Measurements from ENCODE around the gene MXD1.
"Not testable (repeated sequence)": the region's sequence is repeated elsewhere in the genome, so short reads cannot be mapped to it uniquely, and the experiment has no call there.

Gene MXD1, protein sequence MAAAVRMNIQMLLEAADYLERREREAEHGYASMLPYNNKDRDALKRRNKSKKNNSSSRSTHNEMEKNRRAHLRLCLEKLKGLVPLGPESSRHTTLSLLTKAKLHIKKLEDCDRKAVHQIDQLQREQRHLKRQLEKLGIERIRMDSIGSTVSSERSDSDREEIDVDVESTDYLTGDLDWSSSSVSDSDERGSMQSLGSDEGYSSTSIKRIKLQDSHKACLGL

DNA sequence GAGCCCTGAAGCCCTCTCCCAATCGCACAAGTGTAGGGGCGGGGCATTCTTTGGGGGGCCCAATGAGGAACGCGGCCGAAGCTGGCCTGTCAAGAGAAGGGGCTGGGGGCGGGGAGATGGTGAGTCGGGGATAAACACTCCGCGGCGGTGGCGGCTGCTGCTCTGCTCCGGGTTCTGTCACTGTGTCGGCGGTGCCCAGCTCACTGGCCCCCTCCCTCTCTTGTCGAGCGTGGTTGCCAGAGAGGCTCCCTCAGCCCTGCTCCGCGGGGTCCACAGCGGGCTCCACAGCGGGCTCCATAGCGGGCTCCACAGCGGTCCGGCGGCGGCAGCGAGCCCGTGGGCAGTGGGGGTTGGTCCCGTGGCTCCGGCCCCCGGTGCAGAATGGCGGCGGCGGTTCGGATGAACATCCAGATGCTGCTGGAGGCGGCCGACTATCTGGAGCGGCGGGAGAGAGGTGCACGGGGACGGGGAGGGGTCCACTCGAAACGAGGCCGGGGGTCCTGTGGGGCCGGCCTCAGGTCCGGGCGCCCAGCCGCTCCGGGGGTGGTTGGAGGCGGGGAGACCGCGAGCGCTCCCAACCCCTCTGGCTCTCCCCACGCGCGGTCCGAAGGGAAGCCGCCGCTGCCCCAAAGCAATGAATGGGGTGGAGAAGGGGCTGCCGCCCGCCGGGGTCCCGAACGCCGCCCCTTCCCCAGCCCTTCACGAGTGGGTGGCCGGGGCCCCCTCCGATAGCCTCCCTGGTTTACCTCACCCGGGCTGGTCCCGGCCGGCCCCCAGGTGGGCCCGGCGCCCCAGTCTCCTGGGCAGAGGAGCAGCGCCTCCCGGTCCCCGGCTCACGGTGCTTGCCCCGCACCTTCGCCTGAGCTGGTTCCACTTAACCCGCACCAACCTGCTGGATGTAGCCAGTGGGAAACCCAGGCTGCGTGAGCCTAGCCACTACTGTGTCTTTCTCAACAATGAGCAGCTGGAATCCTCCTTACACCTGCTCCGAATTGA lies at the start of gene MXD1:
MXD1 (plus strand) TSS at position 160 of the 996 bp plus-strand sequence; CDS start at position 382, 222 bp downstream.
- peak; percentile 30 for DNase-seq (ENCODE audit: low read depth, low spot score)

DNA sequence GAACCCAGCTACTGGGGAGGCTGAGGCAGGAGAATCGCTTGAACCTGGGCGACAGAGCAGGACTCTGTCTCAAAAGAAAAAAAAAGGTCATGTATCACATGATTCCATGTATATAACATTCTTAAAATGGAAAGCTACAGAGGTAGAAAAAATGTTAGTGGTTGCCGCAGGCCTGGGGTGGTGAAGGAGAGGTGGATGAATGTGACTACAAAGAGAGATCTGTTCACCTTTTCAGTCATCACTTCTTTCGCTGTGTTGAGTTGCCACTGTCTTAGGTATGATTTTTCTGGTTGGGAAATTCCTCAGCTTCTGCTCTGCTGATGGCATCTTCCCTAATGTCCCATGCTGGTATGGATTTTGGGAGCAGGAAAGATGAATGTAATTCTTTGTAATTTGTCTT lies 26.5 kb upstream of the MXD1 start:
- DNase-seq (ENCODE audit: low read depth, low spot score), result no peak

DNA sequence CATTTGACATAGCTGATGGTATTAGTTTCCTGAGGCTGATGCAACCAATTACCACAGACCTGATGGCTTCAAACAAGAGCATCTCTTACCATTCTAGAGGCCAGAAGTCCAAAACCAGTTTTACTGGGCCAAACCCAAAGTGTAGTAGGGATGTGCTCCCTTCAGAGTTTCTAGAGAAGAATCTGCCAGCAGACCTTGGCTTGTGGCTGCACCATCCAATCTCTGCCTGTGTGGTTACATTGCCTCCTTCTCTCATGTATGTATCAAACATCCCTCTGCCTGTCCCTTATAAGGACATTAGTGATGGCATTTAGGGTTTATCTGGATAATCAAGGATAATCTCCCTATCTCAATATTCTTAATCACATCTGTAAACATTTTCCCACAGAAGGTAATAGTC lies 25.6 kb upstream of the MXD1 start:
- no peak for DNase-seq (ENCODE audit: low read depth, low spot score)

DNA sequence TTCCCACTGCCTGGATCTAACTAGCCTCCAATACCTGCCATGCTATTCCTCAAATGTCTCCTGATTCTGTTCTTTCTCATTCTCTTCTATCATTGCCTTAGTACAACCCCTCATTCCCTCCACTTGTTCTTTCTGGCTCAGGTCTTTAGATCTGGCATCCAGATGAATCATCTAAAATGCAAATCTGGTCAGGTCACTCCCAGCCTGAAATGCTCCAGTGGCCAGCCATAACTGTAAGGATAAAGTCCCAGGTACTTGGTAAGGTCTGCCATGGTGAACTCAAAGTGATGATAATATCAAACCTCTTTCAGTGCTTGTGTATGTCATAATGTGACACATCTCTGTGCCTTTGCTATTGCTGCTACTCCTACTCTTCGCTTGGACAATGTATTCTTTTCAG lies 24.0 kb upstream of the MXD1 start:
- no peak for DNase-seq (ENCODE audit: low read depth, low spot score)

DNA sequence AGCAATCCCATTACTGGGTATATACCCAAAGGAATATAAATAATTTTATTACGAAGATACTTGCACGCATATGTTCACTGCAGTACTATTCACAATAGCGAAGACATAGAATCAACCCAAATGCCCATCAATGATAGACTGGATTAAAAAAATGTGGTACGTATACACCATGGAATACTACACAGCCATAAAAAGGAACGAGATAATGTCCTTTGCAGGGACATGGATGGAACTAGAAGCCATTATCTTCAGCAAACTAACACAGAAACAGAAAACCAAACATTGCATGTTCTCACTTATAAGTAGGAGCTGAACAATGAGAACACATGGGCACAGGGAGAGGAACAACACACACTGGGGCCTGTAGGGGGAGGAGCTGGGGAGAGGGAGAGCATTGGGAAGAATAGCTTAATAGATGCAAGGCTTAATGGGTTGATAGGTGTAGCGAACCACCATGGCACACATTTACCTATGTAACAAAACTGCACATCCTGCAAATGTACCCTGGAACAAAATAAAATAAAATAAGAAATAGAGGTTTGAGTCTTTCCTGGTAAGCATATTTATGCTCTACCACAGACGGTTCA lies 22.0 kb upstream of the MXD1 start:
- DNase-seq (ENCODE audit: low read depth, low spot score), result not testable (repeated sequence)

DNA sequence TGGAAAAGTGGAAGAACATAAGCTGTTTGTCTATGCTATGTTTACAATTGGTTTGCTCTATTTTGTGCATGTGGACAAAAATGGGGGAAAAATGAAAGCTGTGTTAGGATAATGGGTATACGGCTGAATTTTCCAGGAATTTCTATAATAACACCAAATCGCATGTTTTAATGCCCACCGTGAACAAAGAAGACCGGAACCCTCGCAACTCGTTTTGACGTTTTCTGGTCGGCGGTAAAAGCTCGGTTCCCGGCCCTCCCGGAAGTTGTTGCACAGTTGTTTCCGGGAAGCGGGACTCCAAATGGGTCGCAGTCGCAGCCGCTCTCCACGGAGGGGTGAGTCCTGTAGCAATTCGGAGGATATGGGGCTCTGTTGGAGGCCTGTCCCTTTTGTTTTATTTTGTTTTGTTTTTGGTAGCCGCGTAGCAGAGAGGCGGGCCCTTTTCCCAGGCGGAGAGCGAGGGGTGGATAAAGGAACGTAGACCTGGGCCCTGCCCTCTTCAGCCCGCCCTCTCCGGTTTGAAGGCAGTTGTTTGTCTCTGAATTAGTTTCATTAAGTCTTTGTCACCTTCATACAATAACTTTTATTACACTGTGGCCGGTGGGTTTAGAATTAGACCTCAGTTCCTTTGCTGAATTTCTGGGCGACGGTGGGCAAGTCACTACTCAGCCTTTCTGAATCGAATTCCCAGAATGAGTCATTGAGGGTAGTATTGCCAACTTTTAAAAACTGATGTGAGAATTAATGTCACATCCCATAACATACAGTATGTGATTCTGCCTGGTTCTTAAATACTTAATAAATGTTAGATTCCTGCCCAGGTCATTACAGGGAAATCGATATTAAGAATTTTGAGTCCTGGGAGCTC lies 21.0 kb upstream of the MXD1 start, which contains the start of gene SNRNP27:
SNRNP27 (plus strand) TSS at position 273 of the 868 bp plus-strand sequence; CDS start at position 302, 29 bp downstream.
- DNase-seq (ENCODE audit: low read depth, low spot score), result peak; percentile 84

DNA sequence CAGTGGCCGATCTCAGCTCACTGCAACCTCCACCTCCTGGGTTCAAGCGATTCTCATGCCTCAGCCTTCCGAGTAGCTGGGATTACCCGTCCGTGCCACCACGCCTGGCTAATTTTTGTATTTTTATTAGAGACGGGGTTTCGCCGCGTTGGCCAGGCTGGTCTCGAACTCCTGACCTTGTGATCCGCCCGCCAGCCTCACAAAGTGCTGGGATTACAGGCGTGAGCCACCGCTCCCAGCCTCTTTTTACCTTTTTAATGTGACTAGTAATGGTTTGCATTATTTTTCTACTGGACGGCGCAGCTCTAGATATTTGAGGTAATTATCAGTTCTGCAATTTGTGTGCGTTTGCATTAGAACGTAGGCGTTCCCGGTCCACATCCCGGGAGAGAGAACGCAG lies 20.2 kb upstream of the MXD1 start:
- not testable (repeated sequence) for DNase-seq (ENCODE audit: low read depth, low spot score)

DNA sequence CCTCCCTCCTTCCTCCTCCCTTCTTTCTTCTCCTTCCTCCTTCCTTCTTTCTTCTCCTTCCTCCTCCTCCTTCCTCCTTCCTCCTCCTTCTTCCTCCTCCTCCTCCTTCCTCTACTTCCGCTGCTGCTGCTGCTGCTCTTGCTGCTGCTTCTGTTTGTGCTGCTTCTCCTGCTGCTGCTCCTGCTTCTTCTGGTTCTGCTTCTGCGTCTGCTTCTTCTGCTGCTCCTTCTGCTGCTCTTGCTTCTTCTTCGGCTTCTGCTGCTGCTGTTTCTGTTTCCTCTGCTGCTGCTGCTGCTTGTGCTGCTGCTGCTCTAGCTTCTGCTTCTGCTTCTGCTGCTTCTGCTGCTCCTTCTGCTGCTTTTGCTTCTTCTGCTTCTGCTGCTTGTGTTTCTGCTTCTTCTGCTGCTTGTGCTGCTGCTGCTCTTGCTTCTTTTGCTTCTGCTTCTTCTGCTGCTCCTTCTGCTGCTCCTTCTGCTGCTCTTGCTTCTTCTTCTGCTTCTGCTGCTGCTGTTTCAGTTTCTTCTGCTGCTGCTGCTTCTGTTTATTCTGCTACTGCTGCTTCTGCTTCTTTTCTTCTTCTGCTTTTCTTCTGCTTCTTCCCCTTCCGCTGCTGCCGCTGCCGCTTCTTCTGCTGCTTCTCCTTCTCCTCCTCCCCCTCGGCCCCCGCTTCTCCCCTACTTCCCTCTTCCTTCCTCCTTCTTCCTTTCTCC lies 12.5 kb upstream of the MXD1 start:
- DNase-seq (ENCODE audit: low read depth, low spot score), result no peak

DNA sequence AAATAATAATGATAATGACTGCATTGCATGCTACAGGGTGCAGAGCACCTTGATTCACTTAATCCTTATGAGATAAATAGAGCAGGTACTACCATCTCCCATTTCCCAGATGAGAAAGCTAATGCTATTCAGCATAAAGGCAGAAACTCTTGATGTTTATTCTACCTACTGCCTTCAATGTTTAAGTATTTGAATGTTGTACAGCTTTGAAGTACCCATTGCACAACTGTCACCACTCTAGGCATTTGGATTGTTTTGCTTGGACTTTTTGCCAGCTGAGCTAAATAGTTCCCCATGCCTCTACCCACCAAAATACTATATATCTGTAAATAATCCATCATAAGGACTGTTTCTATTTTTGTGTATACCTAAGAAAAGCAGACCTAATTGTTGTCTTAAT lies 7.7 kb upstream of the MXD1 start:
- no peak for DNase-seq (ENCODE audit: low read depth, low spot score)

DNA sequence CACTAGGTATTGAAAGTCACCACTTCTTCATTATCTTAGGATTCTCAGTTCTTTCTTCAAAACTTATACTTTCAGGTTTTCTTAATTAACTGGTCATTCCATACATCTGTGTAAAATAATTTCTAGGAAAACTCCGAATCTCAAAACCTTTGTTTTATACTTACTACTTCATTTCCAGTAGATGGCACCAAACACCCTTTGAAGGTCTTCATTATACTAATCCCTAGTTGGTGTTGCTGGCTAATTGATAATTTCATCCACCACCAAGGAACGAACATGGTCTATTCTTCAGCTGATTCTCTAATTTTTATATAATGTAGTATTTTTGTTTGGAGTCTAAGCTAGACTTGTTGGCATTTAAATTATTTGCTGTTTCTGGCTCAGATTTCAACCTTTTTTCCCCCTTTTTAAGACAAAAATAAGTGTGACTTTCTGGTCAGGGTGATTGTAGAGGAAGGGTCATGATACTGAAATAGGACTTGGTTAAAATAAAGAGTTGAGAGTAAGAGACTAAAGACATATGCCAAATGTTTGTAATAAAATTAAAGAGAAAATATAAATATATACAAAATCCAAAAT lies 2.8 kb upstream of the MXD1 start:
- no peak for DNase-seq (ENCODE audit: low read depth, low spot score)

DNA sequence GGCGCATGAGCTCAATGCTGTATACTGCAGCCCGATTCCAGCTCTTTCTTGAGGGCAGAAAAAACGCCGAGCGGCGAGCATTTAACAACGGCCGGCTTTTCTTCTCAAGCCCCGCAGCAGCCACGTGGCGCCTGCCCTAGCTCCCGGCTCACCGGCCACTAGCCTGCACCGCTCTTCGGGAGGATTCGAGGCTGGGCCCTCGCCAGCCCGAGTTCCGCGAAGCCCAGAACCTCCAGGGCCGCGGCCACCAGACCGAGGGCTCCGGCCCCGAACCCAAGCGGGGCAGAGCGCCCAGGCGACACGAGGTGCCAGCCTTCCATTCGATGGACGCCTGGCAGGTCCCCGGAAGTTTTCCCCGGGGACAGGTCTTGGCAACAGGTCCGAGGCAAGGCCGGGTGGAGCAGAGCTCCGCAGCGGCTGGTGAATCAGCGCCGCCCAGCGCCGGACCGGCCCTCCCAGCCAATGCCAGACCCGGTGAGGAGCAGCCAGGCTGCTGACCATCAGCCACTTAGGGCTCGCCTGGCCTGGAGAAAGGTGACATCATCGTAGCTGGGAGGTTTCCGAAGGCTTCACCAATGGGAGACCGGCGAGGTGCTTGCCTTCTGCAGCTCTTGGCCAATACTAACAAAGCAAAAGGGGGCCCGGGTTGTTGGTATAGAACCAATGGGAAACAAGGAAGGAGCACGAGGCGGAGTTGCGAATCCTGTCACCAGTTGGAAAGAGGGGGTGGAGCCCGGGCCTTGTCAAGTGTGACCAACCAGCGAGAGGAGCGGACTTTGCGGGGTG lies 552 bp upstream of the MXD1 start:
- DNase-seq (ENCODE audit: low read depth, low spot score), result peak; percentile 100

DNA sequence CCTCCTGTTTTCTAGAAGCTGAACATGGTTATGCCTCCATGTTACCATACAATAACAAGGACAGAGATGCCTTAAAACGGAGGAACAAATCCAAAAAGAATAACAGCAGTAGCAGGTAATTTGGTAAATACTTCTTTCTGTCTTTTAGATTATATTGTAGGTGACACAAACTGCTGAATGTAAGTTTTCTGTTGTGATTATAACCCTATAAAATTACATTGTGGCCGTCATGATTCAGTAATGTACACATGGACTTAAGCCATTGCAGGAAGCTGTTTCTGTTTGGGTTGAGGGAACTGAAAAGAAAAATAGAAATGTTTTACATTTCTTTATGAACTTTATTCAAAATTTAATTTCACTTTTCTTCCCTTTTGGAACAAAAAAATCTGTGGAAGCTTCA lies 1.2 kb downstream of the MXD1 start:
- DNase-seq (ENCODE audit: low read depth, low spot score), result no peak

DNA sequence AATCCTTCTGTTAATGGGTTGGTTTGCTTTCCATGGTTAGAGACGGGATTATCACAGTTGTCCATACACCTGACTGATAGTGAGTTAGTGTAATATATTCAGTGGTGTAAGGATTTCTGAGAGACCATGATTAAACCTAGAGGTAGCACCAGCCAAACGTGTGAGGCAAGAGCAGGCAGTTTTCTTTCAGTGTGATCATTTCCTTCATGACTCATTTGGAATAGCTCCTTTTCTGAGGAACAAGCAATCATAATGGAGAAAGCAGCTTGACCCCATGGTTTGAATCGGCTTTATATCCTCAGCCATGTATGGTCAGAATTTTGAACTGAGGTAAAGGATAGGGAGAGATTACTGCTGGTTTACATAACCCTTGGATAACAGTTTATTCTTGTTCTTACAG lies 2.9 kb downstream of the MXD1 start:
- no peak for DNase-seq (ENCODE audit: low read depth, low spot score)

DNA sequence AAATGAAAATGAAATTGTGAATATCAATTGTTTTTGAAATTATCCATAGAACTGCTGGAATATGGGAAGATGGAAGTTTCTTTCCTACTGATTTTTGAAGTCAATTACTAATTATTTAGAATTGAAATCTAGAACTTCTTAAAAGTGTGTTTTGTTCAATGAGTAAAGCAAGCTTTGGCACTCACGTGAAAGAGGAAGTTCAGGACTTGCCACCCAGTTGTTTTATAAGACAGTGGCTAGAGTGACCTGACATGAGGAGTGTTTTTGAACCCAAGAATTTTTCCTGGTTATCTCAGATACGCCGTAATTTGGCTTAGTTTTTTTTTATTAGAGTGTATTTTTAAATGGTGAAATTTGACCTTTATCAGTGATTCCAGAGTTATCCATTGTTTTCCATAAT lies 3.5 kb downstream of the MXD1 start:
- DNase-seq (ENCODE audit: low read depth, low spot score), result no peak

DNA sequence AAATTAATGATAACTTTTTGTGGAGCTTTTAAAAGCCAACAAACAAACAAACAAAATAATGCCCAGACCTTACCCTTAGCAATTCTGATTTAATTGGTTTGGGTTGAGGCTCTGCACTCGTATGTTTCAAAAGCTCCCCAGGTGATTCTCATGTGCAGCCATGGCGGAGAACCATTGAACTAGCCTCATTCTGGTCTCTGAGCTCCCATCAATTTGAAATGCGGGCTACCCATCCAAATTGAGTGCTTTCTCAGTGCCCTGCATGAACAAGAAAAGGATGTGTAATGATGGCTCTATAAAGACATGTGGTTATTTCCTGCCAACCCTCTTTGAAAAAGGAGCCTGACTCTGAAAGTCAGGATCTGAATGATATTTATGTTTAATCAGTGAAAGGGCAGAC lies 8.2 kb downstream of the MXD1 start:
- DNase-seq (ENCODE audit: low read depth, low spot score), result no peak

DNA sequence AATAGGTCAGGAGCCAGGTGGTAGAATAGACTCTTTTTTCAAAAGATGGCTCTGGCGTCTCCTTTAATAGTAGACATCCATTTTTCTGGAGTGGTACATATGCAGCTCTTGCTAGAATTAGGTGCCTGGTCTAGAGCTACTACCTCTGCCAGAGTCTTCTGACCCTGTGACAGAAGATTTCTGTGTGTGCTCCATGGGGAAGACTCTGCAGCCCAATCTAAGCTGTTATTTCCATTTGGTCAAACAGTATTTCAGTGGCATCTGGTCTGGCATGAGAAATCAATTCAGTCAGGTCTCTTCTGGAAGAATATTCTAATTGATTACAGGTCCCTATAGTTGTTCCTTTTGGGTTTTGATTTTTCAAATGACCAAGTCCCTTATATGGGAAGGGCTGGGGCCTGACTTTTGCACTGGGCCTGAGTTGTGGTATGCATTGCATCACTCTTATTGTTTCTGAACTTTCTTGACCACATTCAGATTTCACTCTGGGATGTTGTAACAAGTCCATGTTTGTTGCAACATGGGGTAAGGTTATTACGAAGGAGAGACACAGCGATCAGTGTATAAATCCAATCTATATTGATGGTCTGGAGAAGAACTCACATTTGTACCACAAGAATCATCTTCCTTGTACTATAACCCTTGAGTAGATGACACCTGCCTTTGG lies 12.1 kb downstream of the MXD1 start:
- DNase-seq (ENCODE audit: low read depth, low spot score), result no peak

DNA sequence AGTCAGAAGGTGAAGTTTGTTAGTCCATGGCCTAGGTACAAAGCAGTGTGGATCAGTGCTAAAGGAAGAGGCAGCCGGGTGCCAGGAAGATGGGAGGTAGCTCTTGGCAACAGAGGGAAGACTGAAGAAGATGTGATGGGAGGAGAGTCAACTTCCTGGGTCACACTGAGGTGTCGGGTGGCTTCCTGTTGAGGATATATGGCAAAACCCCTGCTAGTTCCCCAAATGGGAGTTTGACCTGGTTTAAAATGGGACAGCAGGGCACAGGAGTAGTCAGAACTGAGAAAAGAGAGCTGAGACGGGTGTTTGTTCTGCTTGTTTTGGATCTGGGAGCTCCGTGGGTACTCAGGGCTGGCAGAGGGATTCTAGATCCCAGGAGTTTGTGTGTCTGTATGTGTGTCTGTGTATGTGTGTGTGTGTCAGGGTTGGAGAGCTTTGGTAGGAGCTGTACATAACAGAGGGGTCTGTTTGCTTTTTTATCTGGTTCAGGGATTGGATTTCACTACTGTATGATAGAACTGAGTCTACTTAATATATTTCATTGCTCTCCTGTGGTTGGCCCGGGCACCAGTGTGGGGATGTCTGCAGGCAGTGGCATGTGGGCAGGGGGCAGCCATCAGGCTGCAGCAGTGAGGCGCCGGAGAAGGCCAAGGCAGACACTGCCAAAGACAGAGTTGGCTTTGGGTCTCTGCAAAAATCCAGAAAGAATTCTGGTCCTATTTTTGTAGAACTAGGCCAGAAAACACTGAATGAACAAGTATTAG lies 17.1 kb downstream of the MXD1 start:
- no peak for DNase-seq (ENCODE audit: low read depth, low spot score)

DNA sequence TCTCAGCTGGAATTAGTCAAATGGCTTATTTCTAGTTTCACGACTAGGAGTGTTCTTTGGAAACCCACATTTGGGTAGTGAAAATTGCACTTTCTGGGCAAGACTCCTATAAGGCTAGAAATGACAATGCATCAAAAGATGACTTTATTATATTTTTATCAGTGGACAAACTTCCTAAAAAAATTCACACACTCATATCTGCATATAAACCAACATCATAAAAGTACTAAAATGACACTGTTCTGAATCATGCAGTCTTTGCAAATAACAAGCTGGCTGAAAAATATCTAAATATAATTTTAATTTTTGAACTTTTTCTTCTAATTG lies 17.6 kb downstream of the MXD1 start:
- no peak for DNase-seq (ENCODE audit: low read depth, low spot score)

Data from ELF-1 (cell line).